Stimulated activated CD4-positive, alpha-beta T cell treated with anti-CD3 and anti-CD28 coated beads, Interleukin-4, amount 100 ng/mL, for 4 hours (primary cell): ENCODE data around the gene HVCN1.

Source experiments
- DNase-seq, 2 experiments: peaks; one replicate each; pipeline ENCODE4 v3.0.0-alpha.2; 2020

The HVCN1 gene

GRCh38 chr12:110613071-110613770, 75.7 kb downstream of the HVCN1 start:
- DNase-seq = no peak

DNA sequence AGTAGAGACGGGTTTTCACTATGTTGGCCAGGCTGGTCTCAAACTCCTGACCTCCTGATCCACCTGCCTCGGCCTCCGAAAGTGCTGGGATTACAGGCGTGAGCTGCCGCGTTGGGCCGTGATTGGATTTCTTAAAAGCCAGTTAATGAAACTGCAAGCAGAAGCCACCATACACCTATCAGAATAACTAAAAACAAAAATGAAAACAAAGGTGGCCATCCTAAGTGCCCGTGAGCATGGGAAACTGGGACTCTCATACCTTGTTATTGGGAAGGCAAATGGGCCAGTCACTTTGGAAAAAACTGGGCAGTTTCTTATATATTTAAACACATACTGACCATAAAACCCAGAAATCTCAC, 82.7 kb downstream of the HVCN1 start:
- DNase-seq = no peak

GRCh38 chr12:110602085-110602814, 86.7 kb downstream of the HVCN1 start:
- DNase-seq = peak in 1 of 2 experiments; percentile 42

DNA sequence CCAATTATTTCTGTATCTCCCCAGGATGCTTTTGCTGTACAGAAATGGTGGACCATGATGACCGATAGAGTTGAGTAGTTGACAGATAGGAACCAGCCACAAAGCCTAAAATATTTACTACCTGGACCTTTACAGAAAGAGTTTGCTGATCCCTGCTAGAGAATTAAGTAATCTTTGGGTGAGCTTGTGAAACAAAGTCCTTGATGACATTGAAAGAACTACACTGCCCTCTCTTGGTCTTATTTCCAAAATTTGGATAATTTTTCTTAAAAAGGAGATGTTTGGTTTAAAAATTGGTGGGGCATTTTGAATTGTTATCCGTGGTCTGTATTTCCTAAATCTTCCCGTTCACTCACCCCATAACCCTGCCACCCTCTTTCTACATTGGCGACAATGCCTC, 88.7 kb downstream of the HVCN1 start:
- no peak for DNase-seq

DNA sequence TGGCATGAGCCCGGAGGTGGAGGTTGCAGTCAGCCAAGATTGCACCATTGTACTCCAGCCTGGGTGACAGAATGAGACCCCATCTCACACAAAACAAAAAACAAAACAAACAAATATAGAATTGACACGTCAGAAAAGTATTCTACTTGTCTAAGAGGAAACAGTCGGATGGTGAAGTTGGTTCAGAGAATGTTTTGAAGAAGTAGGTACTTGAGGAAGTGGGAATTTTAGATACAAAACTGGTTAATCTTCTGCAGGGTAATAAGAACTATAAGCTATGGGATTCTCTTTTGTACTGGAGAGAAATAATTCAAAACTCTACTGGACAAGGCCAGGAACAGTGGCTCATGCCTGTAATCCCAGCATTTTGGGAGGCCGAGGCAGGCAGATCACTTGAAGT, 89.6 kb downstream of the HVCN1 start:
- no peak for DNase-seq
